Measurements from ENCODE around the gene FTL. TPM values are rescaled to one million over a fixed set of nuclear protein-coding genes. Genes with fewer than 3 reads are reported as not detected.
A peak's percentile ranks its signal among the peaks of the same experiment; 100 is the strongest.

The FTL gene
- total and polyA plus RNA-seq, 12 donors = 450 to 3,518 (median 747) TPM

GRCh38 chr19:48953990-48954594 lies 11.0 kb upstream of the FTL start:
- 49 to 50% methylated on average over 11 of the region's 11 CpGs for WGBS, 2 donors
- Histone ChIP-seq H3K36me3 (peaks cover 0 to 30% (median 0%) of the 10 kb centered on the region in 9 donors), H3K4me3 (peak overlapping the region; percentile 76 to 98 (median 88)), H3K9me3 (no peaks in the 10 kb centered on the region), H3K27me3 (no peaks in the 10 kb centered on the region), H3K27ac (peak overlapping the region; percentile 26 to 96 (median 88)), H3K4me1 (peaks cover 5 to 29% (median 19%) of the 10 kb centered on the region in 9 donors)
- ATAC-seq (peak in 1 of 8 donors; percentile 6), DNase-seq (no peak)
- TF ChIP-seq CTCF (IDR thresholded peaks at IDR 0.05) = no peak
- intact Hi-C loops (cut with DNase I) = loop anchor here in 4 of 10 donors (5.0 to 10.0 kb wide), 3 partner anchors 52 to 479 kb away; partner anchors contain the start of genes NUCB1 (in 4 of the 4) and CA11 (in 1 of the 4)

GRCh38 chr19:48954595-48955307 lies 10.4 kb upstream of the FTL start, which contains the start of gene BAX:
TSS of gene BAX (plus strand) at chr19:48954875. CDS start at chr19:48954929, 54 bp downstream.
- intact Hi-C loops (cut with DNase I) = loop anchor here in 4 of 10 donors (5.0 to 10.0 kb wide), 3 partner anchors 52 to 480 kb away; partner anchors contain the start of genes NUCB1 (in 4 of the 4) and CA11 (in 1 of the 4)
- H3K27ac ChIP-seq = peak within 1 kb of the TSS; percentile 57 to 96 (median 88)
- peaks cover 0 to 30% (median 0%) of the 10 kb centered on the region in 9 donors for H3K36me3 ChIP-seq
- peak within 1 kb of the TSS; percentile 76 to 98 (median 88) for H3K4me3 ChIP-seq
- DNase-seq = peak; percentile 96 to 98
- TF ChIP-seq CTCF (IDR thresholded peaks at IDR 0.05) = peak in 1 of 9 donors; percentile 10
- H3K9me3 ChIP-seq = no peaks in the 10 kb centered on the region
- 0% methylated on average over 61 to 71 of the region's 71 CpGs for WGBS, 2 donors
- H3K27me3 ChIP-seq = no peaks in the 10 kb centered on the region
- H3K4me1 ChIP-seq = peaks cover 5 to 33% (median 19%) of the 10 kb centered on the region in 9 donors
- ATAC-seq = peak; percentile 91 to 97 (median 94)

GRCh38 chr19:48955308-48955958 lies 9.7 kb upstream of the FTL start:
- DNase-seq = no peak
- H3K27ac ChIP-seq = peak overlapping the region in 9 of 10 donors; percentile 74 to 96 (median 89)
- intact Hi-C loops (cut with DNase I) = loop anchor here in 2 of 10 donors (10.0 kb wide), 2 partner anchors 311 to 481 kb away; partner anchors contain the start of gene CA11 (in 1 of the 2)
- ATAC-seq = peak in 2 of 8 donors; percentile 1 to 5
- peaks cover 0 to 30% (median 0%) of the 10 kb centered on the region in 9 donors for H3K36me3 ChIP-seq
- no peaks in the 10 kb centered on the region for H3K9me3 ChIP-seq
- peak overlapping the region; percentile 76 to 98 (median 88) for H3K4me3 ChIP-seq
- H3K4me1 ChIP-seq = peaks cover 5 to 39% (median 19%) of the 10 kb centered on the region in 9 donors
- WGBS, 2 donors = 57 to 60% methylated on average over 16 of the region's 16 CpGs
- no peak for TF ChIP-seq CTCF (IDR thresholded peaks at IDR 0.05)
- no peaks in the 10 kb centered on the region for H3K27me3 ChIP-seq

- no peak for TF ChIP-seq CTCF (IDR thresholded peaks at IDR 0.05)
- ATAC-seq (no peak), DNase-seq (no peak)
- Histone ChIP-seq H3K4me1 (peaks cover 6 to 43% (median 19%) of the 10 kb centered on the region in 9 donors), H3K36me3 (peaks cover 0 to 31% (median 0%) of the 10 kb centered on the region in 9 donors), H3K27ac (no peak overlapping the region), H3K4me3 (no peak overlapping the region), H3K27me3 (no peaks in the 10 kb centered on the region), H3K9me3 (no peaks in the 10 kb centered on the region)
- 98% methylated on average over 8 of the region's 8 CpGs for WGBS, 2 donors
- intact Hi-C loops (cut with DNase I) = loop anchor here in 2 of 10 donors (10.0 kb wide), 2 partner anchors 313 to 483 kb away; partner anchors contain the start of gene CA11 (in 1 of the 2)
Observed at GRCh38 chr19:48958006-48958405, 7.1 kb upstream of the FTL start.
